Measurements from ENCODE around the gene OR4F15. TPM values are rescaled to one million over a fixed set of nuclear protein-coding genes. Genes with fewer than 3 reads are reported as not detected.
"Not testable (repeated sequence)": the region's sequence is repeated elsewhere in the genome, so short reads cannot be mapped to it uniquely, and the experiment has no call there.

Gene OR4F15
- total RNA-seq, result under 0.01 TPM in 1 of 2 replicates, not detected in the other

DNA sequence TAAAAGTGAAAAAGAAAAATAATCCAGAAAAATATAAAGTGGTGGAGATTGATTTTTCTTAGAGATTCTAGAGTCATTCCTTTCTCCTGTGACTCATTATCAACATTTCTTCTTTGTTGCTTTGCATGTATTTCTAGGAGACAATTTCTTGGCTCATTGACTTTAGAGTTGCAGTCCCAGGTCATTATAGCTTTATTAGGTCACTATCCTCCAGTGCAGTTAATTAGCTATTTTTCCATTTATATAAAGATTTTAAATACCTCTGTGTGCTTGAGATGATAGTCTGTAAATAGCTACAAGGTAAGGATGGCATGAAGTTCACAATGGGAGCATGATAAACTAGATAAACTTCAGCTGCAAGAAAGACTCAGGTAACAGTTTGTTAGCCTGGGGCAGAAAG lies at the start of gene OR4F15:
OR4F15 (plus strand) TSS at position 301 of the 400 bp plus-strand sequence. CDS start 5,985 bp downstream, outside the sequence.
- no peak within 1 kb of the TSS for H3K4me3 ChIP-seq (ENCODE audit: low read depth, low read length)
- DNase-seq (ENCODE audit: low read depth), result no peak
- TF ChIP-seq, protein P1, sequence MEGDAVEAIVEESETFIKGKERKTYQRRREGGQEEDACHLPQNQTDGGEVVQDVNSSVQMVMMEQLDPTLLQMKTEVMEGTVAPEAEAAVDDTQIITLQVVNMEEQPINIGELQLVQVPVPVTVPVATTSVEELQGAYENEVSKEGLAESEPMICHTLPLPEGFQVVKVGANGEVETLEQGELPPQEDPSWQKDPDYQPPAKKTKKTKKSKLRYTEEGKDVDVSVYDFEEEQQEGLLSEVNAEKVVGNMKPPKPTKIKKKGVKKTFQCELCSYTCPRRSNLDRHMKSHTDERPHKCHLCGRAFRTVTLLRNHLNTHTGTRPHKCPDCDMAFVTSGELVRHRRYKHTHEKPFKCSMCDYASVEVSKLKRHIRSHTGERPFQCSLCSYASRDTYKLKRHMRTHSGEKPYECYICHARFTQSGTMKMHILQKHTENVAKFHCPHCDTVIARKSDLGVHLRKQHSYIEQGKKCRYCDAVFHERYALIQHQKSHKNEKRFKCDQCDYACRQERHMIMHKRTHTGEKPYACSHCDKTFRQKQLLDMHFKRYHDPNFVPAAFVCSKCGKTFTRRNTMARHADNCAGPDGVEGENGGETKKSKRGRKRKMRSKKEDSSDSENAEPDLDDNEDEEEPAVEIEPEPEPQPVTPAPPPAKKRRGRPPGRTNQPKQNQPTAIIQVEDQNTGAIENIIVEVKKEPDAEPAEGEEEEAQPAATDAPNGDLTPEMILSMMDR (IDR thresholded peaks at IDR 0.05; ENCODE audit: insufficient read depth, low read depth, low read length), result no peak

- DNase-seq (ENCODE audit: low read depth); H3K4me3 ChIP-seq (ENCODE audit: low read depth, low read length): not testable (repeated sequence)
Measured at GRCh38 chr15:101764669-101765339, 47.2 kb upstream of the OR4F15 start.

DNA sequence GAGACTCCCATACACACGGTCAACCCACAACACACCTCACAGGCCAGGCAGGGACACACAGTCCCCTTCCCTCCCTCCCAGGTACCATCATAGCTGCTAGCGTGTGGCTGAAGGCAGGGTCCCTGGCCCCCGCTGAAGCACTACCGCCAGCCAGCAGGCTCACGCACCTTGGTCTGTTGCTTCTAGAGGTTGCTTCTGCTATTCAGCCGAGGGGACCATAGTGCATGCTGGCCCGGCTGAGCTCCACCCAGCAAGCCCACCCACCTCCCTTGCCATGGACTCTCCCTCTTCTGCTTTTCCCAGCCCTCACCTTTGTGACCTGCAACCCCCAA lies 46.7 kb upstream of the OR4F15 start:
- DNase-seq (ENCODE audit: low read depth); H3K4me3 ChIP-seq (ENCODE audit: low read depth, low read length): not testable (repeated sequence)

GRCh38 chr15:101765772-101766456 lies 46.1 kb upstream of the OR4F15 start:
- TF ChIP-seq, protein P1 (IDR thresholded peaks at IDR 0.05; ENCODE audit: insufficient read depth, low read depth, low read length), result no peak
- no peak overlapping the region for H3K4me3 ChIP-seq (ENCODE audit: low read depth, low read length)
- no peak for DNase-seq (ENCODE audit: low read depth)

GRCh38 chr15:101767083-101767640 lies 44.8 kb upstream of the OR4F15 start:
- H3K4me3 ChIP-seq (ENCODE audit: low read depth, low read length); DNase-seq (ENCODE audit: low read depth): not testable (repeated sequence)

DNA sequence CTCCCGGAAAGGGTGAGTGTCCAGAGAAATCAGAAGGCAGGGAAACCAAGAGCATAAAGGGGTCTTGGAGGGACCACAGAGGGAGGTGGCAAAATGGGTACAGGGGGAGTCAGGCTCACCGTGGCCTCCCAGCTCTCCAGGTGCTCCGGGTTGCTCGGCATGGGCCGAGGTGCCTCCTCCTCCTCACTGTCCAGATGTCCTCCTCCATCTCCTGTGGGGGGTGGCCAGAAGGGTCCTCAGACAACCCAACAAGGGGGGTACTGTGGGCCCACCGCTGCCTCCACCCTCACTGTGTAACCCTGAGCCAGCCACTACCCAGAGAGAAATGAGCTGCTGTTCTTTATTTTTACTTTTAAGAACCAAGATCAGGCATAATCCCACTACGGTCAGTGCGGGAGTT lies 39.1 kb upstream of the OR4F15 start:
- no peak for DNase-seq (ENCODE audit: low read depth)
- TF ChIP-seq, protein P1 (IDR thresholded peaks at IDR 0.05; ENCODE audit: insufficient read depth, low read depth, low read length), result no peak
- H3K4me3 ChIP-seq (ENCODE audit: low read depth, low read length), result no peak overlapping the region

GRCh38 chr15:101773496-101774100 lies 38.4 kb upstream of the OR4F15 start:
- H3K4me3 ChIP-seq (ENCODE audit: low read depth, low read length), result no peak overlapping the region
- no peak for DNase-seq (ENCODE audit: low read depth)
- TF ChIP-seq, protein P1 (IDR thresholded peaks at IDR 0.05; ENCODE audit: insufficient read depth, low read depth, low read length), result peak; percentile 27

DNA sequence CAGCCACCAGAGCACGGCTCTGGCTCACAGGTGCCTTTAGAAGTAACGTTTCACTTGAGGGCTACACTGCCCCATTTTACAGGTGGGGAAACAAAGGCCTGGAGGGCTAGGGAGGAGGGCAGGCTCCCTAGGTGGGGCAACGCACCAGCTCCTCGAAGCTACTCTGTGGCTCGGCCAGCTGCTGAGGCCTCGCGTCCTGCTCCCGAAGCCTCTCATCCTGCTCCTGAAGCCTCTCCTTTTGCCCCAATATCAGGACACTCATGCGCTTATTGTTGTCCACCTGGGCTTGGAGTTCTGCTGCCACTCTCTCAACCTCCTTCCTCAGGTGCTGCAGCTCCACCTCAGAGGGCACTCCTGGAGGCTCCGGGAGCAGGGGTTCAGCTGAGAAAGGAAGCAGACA lies 36.9 kb upstream of the OR4F15 start:
- no peak for DNase-seq (ENCODE audit: low read depth)
- TF ChIP-seq, protein P1 (IDR thresholded peaks at IDR 0.05; ENCODE audit: insufficient read depth, low read depth, low read length), result no peak
- no peak overlapping the region for H3K4me3 ChIP-seq (ENCODE audit: low read depth, low read length)

DNA sequence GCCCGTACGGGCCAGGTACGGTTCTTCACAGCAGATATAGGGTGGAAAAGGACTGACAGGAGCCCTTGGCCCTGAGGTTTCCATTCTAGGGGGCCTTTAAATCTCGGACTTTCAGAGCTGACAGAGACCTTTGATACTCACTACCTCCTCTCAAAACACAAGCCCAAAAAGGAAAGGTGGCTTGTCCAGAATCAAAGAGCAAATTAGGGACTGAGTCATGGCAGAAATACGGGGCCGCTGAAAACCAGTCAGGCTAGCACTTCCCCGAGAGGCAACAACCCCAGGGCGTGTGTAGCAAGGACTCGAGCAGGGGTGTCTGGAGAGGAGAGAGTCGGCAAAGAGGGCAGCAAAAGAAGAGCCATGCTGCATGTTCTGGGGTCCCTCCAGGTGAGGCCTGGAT lies 33.4 kb upstream of the OR4F15 start:
- not testable (repeated sequence) for DNase-seq (ENCODE audit: low read depth); H3K4me3 ChIP-seq (ENCODE audit: low read depth, low read length)

DNA sequence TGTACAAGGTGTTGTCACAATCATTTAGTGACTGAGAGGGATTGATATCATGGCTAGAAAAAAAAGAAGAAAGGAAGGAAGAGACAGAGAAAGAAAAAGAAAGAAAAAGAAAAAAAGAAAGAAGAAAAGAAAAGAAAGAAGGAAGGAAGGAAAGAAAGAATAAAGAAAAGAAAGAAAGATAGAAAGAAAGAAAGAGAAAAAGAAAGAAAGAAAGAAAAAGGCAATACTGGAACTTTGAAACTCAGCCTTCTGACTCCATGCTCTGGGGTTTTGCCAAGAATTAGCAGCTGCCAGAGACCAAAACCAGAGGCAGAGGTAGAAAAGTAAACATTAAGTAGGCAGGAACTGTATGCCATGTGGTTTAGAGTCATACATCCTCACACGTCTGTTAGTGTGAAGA lies 31.8 kb upstream of the OR4F15 start:
- H3K4me3 ChIP-seq (ENCODE audit: low read depth, low read length), result not testable (repeated sequence)
- DNase-seq (ENCODE audit: low read depth), result peak; percentile 32

Measured in fibroblast of villous mesenchyme (primary cell).